ENCODE results near the gene TXK.

TXK gene

GRCh38 chr4:48027653-48028052 lies 106.4 kb downstream of the TXK start:
- H3K4me3 ChIP-seq (ENCODE audit: low read depth, low read length) = no peak overlapping the region
- no peak for TF ChIP-seq CTCF (IDR thresholded peaks at IDR 0.05; ENCODE audit: low read depth, low read length)

GRCh38 chr4:48025005-48025404 lies 109.0 kb downstream of the TXK start:
- no peak overlapping the region for H3K4me3 ChIP-seq (ENCODE audit: low read depth, low read length)
- no peak for TF ChIP-seq CTCF (IDR thresholded peaks at IDR 0.05; ENCODE audit: low read depth, low read length)

GRCh38 chr4:48024522-48024921 lies 109.5 kb downstream of the TXK start:
- TF ChIP-seq CTCF (IDR thresholded peaks at IDR 0.05; ENCODE audit: low read depth, low read length) = no peak
- H3K4me3 ChIP-seq (ENCODE audit: low read depth, low read length) = no peak overlapping the region

- no peak overlapping the region for H3K4me3 ChIP-seq (ENCODE audit: low read depth, low read length)
- no peak for TF ChIP-seq CTCF (IDR thresholded peaks at IDR 0.05; ENCODE audit: low read depth, low read length)
Observed at GRCh38 chr4:48022192-48022799, 111.8 kb downstream of the TXK start.

- TF ChIP-seq CTCF (IDR thresholded peaks at IDR 0.05; ENCODE audit: low read depth, low read length) = no peak
- H3K4me3 ChIP-seq (ENCODE audit: low read depth, low read length) = no peak overlapping the region
Observed at GRCh38 chr4:48021100-48021499, 113.0 kb downstream of the TXK start.

- H3K4me3 ChIP-seq (ENCODE audit: low read depth, low read length) = no peak overlapping the region
- TF ChIP-seq CTCF (IDR thresholded peaks at IDR 0.05; ENCODE audit: low read depth, low read length) = no peak
Observed at GRCh38 chr4:48018112-48018511, 115.9 kb downstream of the TXK start.

- no peak for TF ChIP-seq CTCF (IDR thresholded peaks at IDR 0.05; ENCODE audit: low read depth, low read length)
- H3K4me3 ChIP-seq (ENCODE audit: low read depth, low read length) = peak overlapping the region; percentile 61
Observed at GRCh38 chr4:48017108-48017571, 116.9 kb downstream of the TXK start.
